ENCODE data around the gene GRN. TPM values are rescaled to one million over a fixed set of nuclear protein-coding genes. Genes with fewer than 3 reads are reported as not detected.

Gene GRN
- total and polyA plus RNA-seq, 2 of the 13 experiments (the other 11 are each of a cell fraction or from before 2014, with no cell fraction given), result 86.6 to 143 TPM

DNA sequence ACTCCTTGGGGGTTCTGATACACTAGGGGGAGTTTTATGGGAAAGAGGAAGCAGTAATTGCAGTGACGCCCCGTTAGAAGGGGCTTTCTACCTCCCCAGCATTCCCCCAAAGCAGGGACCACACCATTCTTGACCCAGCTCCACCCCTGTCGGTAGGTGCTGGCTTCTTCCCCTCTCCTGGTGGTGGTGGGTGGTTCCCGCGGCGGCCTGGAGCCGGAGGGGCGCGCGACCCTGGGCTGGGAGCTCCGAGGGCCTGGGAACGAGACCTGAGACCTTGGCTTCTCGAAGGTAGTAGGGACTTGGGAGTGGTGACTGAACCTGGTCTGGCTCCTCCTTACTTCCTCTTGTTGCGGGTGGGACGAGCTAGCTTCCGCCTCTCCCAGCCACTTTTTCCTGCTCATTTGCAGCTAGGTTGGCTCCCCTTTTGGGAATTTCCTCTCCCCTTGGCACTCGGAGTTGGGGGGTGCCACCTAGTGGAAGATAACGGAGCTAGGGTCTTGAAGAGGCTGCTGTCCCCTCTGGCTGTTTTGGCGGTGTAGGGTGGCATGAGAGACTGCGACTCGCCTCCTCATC, 438 bp downstream of the GRN start (continued):
- TF ChIP-seq ZSCAN25 (CRISPR knock-in tag; IDR thresholded peaks at IDR 0.05), result 0 out of 2 replicates have a peak, but pooled peaks have one; percentile 25
- TF ChIP-seq NR2F2 (IDR thresholded peaks at IDR 0.05; ENCODE audit: borderline replicate concordance, low read depth), result no peak
- TF ChIP-seq SIN3B (IDR thresholded peaks at IDR 0.05; ENCODE audit: low read length), result no peak
- TF ChIP-seq, protein P1, sequence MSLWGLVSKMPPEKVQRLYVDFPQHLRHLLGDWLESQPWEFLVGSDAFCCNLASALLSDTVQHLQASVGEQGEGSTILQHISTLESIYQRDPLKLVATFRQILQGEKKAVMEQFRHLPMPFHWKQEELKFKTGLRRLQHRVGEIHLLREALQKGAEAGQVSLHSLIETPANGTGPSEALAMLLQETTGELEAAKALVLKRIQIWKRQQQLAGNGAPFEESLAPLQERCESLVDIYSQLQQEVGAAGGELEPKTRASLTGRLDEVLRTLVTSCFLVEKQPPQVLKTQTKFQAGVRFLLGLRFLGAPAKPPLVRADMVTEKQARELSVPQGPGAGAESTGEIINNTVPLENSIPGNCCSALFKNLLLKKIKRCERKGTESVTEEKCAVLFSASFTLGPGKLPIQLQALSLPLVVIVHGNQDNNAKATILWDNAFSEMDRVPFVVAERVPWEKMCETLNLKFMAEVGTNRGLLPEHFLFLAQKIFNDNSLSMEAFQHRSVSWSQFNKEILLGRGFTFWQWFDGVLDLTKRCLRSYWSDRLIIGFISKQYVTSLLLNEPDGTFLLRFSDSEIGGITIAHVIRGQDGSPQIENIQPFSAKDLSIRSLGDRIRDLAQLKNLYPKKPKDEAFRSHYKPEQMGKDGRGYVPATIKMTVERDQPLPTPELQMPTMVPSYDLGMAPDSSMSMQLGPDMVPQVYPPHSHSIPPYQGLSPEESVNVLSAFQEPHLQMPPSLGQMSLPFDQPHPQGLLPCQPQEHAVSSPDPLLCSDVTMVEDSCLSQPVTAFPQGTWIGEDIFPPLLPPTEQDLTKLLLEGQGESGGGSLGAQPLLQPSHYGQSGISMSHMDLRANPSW (CRISPR knock-in tag; IDR thresholded peaks at IDR 0.05; ENCODE audit: borderline replicate concordance), result peak; percentile 43; the same call in 1 of the 2 replicates
- no peak for TF ChIP-seq ZMYM3 (CRISPR knock-in tag; IDR thresholded peaks at IDR 0.05)
- TF ChIP-seq, protein P2, sequence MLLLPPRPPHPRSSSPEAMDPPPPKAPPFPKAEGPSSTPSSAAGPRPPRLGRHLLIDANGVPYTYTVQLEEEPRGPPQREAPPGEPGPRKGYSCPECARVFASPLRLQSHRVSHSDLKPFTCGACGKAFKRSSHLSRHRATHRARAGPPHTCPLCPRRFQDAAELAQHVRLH (CRISPR knock-in tag; IDR thresholded peaks at IDR 0.05; ENCODE audit: borderline replicate concordance, low read depth), result no peak; the same call in 1 of the 2 replicates
- 0 out of 2 replicates have a peak, but pooled peaks have one; percentile 3 for TF ChIP-seq HMG20A (CRISPR knock-in tag; IDR thresholded peaks at IDR 0.05; ENCODE audit: borderline replicate concordance)
- no peak for TF ChIP-seq ZNF549 (CRISPR knock-in tag; IDR thresholded peaks at IDR 0.05)
- TF ChIP-seq, protein P3, sequence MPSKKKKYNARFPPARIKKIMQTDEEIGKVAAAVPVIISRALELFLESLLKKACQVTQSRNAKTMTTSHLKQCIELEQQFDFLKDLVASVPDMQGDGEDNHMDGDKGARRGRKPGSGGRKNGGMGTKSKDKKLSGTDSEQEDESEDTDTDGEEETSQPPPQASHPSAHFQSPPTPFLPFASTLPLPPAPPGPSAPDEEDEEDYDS (CRISPR knock-in tag; IDR thresholded peaks at IDR 0.05), result no peak
- TF ChIP-seq REPIN1 (CRISPR knock-in tag; IDR thresholded peaks at IDR 0.05; ENCODE audit: borderline replicate concordance, low read depth), result peak; percentile 49; the same call in 1 of the 2 replicates
- peak; percentile 57 for TF ChIP-seq RBFOX2 (IDR thresholded peaks at IDR 0.05; ENCODE audit: low read depth, low read length)
- no peak for TF ChIP-seq ZNF136 (CRISPR knock-in tag; IDR thresholded peaks at IDR 0.05; ENCODE audit: low read depth)
- TF ChIP-seq, protein P4, sequence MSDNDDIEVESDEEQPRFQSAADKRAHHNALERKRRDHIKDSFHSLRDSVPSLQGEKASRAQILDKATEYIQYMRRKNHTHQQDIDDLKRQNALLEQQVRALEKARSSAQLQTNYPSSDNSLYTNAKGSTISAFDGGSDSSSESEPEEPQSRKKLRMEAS (IDR thresholded peaks at IDR 0.05), result no peak
- TF ChIP-seq TBX2 (CRISPR knock-in tag; IDR thresholded peaks at IDR 0.05; ENCODE audit: borderline replicate concordance), result 0 out of 2 replicates have a peak, but pooled peaks have one; percentile 24
- TF ChIP-seq KDM3A (CRISPR knock-in tag; IDR thresholded peaks at IDR 0.05; ENCODE audit: low read depth), result no peak; the same call in 1 of the 2 replicates
- no peak for TF ChIP-seq ZNF577 (CRISPR knock-in tag; IDR thresholded peaks at IDR 0.05; ENCODE audit: borderline replicate concordance, low read depth)
- TF ChIP-seq, protein P5, sequence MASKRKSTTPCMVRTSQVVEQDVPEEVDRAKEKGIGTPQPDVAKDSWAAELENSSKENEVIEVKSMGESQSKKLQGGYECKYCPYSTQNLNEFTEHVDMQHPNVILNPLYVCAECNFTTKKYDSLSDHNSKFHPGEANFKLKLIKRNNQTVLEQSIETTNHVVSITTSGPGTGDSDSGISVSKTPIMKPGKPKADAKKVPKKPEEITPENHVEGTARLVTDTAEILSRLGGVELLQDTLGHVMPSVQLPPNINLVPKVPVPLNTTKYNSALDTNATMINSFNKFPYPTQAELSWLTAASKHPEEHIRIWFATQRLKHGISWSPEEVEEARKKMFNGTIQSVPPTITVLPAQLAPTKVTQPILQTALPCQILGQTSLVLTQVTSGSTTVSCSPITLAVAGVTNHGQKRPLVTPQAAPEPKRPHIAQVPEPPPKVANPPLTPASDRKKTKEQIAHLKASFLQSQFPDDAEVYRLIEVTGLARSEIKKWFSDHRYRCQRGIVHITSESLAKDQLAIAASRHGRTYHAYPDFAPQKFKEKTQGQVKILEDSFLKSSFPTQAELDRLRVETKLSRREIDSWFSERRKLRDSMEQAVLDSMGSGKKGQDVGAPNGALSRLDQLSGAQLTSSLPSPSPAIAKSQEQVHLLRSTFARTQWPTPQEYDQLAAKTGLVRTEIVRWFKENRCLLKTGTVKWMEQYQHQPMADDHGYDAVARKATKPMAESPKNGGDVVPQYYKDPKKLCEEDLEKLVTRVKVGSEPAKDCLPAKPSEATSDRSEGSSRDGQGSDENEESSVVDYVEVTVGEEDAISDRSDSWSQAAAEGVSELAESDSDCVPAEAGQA (IDR thresholded peaks at IDR 0.05; ENCODE audit: low read depth), result peak; percentile 45; the same call in 1 of the 2 replicates
- TF ChIP-seq, protein P5 (CRISPR knock-in tag; IDR thresholded peaks at IDR 0.05; ENCODE audit: borderline replicate concordance), result no peak
- TF ChIP-seq ZNF558 (CRISPR knock-in tag; IDR thresholded peaks at IDR 0.05; ENCODE audit: borderline replicate concordance), result no peak
- TF ChIP-seq KDM6A (CRISPR knock-in tag; IDR thresholded peaks at IDR 0.05; ENCODE audit: low read depth), result no peak
